Activated CD8-positive, alpha-beta T cell treated with anti-CD3 and anti-CD28 coated beads for 36 hours (primary cell): ENCODE data around the gene C15orf61. TPM values are rescaled to one million over a fixed set of nuclear protein-coding genes. Genes with fewer than 3 reads are reported as not detected.

Experiments
- ATAC-seq: fragments of 200-7000 bp; cut with Tn5 transposase; one replicate; pipeline ENCODE4 v1.10.0; 2021; ENCODE audit warnings: mild to moderate bottlenecking, moderate library complexity
- CTCF ChIA-PET: fragments of 350-600 bp; sonication (Branson Sonifier 250); formaldehyde crosslinking; loops from one replicate; lab custom pipeline; 2021; ENCODE audit warnings: antibody characterized with exemption; lab: Charles Lee
- POLR2A ChIA-PET: fragments of 350-600 bp; sonication (Branson Sonifier 250); formaldehyde crosslinking; loops from one replicate; lab custom pipeline; 2021; ENCODE audit warnings: antibody characterized with exemption; lab: Charles Lee
- DNase-seq: peaks from one replicate; pipeline ENCODE4 v3.0.0-alpha.2; 2020
- H3K27ac Mint-ChIP-seq: one replicate; pipeline ENCODE4 v1.8.0; 2021; ENCODE audit warnings: mild to moderate bottlenecking, mixed read lengths
- H3K27me3 Mint-ChIP-seq: one replicate; pipeline ENCODE4 v1.8.0; 2021; ENCODE audit warnings: mixed read lengths
- H3K36me3 Mint-ChIP-seq: one replicate; pipeline ENCODE4 v1.8.0; 2021; ENCODE audit warnings: low read depth, mixed read lengths
- H3K4me1 Mint-ChIP-seq: one replicate; pipeline ENCODE4 v1.8.0; 2021; ENCODE audit warnings: low read depth, mixed read lengths
- H3K4me3 Mint-ChIP-seq: one replicate; pipeline ENCODE4 v1.8.0; 2021; ENCODE audit warnings: mild to moderate bottlenecking, moderate library complexity, mixed read lengths
- H3K9me3 Mint-ChIP-seq: one replicate; pipeline ENCODE4 v1.8.0; 2021; ENCODE audit warnings: mixed read lengths
- CTCF ChIP-seq: fragments of 200-600 bp; IDR thresholded peaks from one replicate; pipeline ENCODE4 v1.8.0; 2022; ENCODE audit warnings: antibody characterized with exemption, mild to moderate bottlenecking
- intact Hi-C: fragments of 100-400 bp; cut with micrococcal nuclease; formaldehyde crosslinking; loops from one replicate; pipeline ENCODE4 v1.10.0; 2022
- total RNA-seq, 2 experiments: library from RNA; stranded (reverse); gene quantifications; one replicate each; pipeline ENCODE4 v1.2.3, GENCODE V29; 2021

The C15orf61 gene
- total RNA-seq, 2 experiments from 2014 or later, result 7.5 to 7.8 TPM

- Mint-ChIP-seq H3K4me1 (peaks cover 54% of the 10 kb centered on the region), H3K4me3 (peak within 1 kb of the TSS; percentile 95), H3K36me3 (peaks cover 3% of the 10 kb centered on the region), H3K27ac (peak within 1 kb of the TSS; percentile 96), H3K27me3 (no peaks in the 10 kb centered on the region), H3K9me3 (peaks cover 2% of the 10 kb centered on the region)
- TF ChIP-seq CTCF, result no peak
- CTCF ChIA-PET, result interaction anchor here (1.3 kb wide), 1 partner anchor 21 kb away, joined by 4 read pairs; no protein-coding TSS in a partner anchor
- ATAC-seq (peak; percentile 61), DNase-seq (peak; percentile 81)
- intact Hi-C loops, result loop anchor here (10.0 kb wide), 1 partner anchor 222 kb away; no protein-coding TSS in a partner anchor
- POLR2A ChIA-PET, result interaction anchor here (1.0 to 1.5 kb wide), 7 partner anchors 12 to 213 kb away, joined by 3 to 5 read pairs (median 3); partner anchors contain the start of gene C15orf61
Observed at GRCh38 chr15:67542420-67543347, 21.8 kb downstream of the C15orf61 start, which contains the start of gene MAP2K5. TSS of gene MAP2K5 (plus strand) at chr15:67542703. CDS start at chr15:67543336, 633 bp downstream.

- Mint-ChIP-seq H3K9me3 (peaks cover 2% of the 10 kb centered on the region), H3K4me1 (peaks cover 55% of the 10 kb centered on the region), H3K36me3 (peaks cover 6% of the 10 kb centered on the region), H3K27me3 (no peaks in the 10 kb centered on the region), H3K4me3 (peak overlapping the region; percentile 95), H3K27ac (peak overlapping the region; percentile 92)
- CTCF ChIA-PET, result no interaction called here
- DNase-seq, result no peak
- no peak for ATAC-seq
- TF ChIP-seq CTCF, result no peak
- intact Hi-C loops, result loop anchor here (10.0 kb wide), 1 partner anchor 221 kb away; no protein-coding TSS in a partner anchor
- POLR2A ChIA-PET, result interaction anchor here (1.5 kb wide), 1 partner anchor 13 kb away, joined by 3 read pairs; no protein-coding TSS in a partner anchor
Observed at GRCh38 chr15:67543348-67543718, 22.4 kb downstream of the C15orf61 start.

- Mint-ChIP-seq H3K9me3 (no peaks in the 10 kb centered on the region), H3K27ac (no peak overlapping the region), H3K27me3 (no peaks in the 10 kb centered on the region), H3K4me3 (peak overlapping the region; percentile 3), H3K36me3 (peaks cover 6% of the 10 kb centered on the region), H3K4me1 (peaks cover 51% of the 10 kb centered on the region)
- DNase-seq (no peak), ATAC-seq (no peak)
- intact Hi-C loops, result loop anchor here (10.0 kb wide), 1 partner anchor 220 kb away; no protein-coding TSS in a partner anchor
- no peak for TF ChIP-seq CTCF
- POLR2A ChIA-PET, result no interaction called here
- CTCF ChIA-PET, result interaction anchor here (1.4 kb wide), 1 partner anchor 292 kb away, joined by 3 read pairs; no protein-coding TSS in a partner anchor
Observed at GRCh38 chr15:67544475-67544874, 23.5 kb downstream of the C15orf61 start.

GRCh38 chr15:67545864-67546263 lies 24.9 kb downstream of the C15orf61 start:
- intact Hi-C loops, result loop anchor here (10.0 kb wide), 1 partner anchor 219 kb away; no protein-coding TSS in a partner anchor
- no peak overlapping the region for H3K4me3 Mint-ChIP-seq
- TF ChIP-seq CTCF, result no peak
- POLR2A ChIA-PET, result no interaction called here
- H3K27ac Mint-ChIP-seq, result no peak overlapping the region
- H3K36me3 Mint-ChIP-seq, result peaks cover 12% of the 10 kb centered on the region
- DNase-seq (no peak), ATAC-seq (no peak)
- CTCF ChIA-PET, result interaction anchor here (0.7 kb wide), 1 partner anchor 45 kb away, joined by 3 read pairs; no protein-coding TSS in a partner anchor
- peaks cover 42% of the 10 kb centered on the region for H3K4me1 Mint-ChIP-seq
- no peaks in the 10 kb centered on the region for H3K9me3 Mint-ChIP-seq
- H3K27me3 Mint-ChIP-seq, result no peaks in the 10 kb centered on the region
